ENCODE measurements around the gene SLC20A1. TPM values are rescaled to one million over a fixed set of nuclear protein-coding genes. Genes with fewer than 3 reads are reported as not detected.

SLC20A1 gene, protein sequence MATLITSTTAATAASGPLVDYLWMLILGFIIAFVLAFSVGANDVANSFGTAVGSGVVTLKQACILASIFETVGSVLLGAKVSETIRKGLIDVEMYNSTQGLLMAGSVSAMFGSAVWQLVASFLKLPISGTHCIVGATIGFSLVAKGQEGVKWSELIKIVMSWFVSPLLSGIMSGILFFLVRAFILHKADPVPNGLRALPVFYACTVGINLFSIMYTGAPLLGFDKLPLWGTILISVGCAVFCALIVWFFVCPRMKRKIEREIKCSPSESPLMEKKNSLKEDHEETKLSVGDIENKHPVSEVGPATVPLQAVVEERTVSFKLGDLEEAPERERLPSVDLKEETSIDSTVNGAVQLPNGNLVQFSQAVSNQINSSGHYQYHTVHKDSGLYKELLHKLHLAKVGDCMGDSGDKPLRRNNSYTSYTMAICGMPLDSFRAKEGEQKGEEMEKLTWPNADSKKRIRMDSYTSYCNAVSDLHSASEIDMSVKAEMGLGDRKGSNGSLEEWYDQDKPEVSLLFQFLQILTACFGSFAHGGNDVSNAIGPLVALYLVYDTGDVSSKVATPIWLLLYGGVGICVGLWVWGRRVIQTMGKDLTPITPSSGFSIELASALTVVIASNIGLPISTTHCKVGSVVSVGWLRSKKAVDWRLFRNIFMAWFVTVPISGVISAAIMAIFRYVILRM
- 141 to 164 TPM (median 145 TPM) in 5 replicates for total RNA-seq (2022; extraction: Qiagen RNA extraction)

DNA sequence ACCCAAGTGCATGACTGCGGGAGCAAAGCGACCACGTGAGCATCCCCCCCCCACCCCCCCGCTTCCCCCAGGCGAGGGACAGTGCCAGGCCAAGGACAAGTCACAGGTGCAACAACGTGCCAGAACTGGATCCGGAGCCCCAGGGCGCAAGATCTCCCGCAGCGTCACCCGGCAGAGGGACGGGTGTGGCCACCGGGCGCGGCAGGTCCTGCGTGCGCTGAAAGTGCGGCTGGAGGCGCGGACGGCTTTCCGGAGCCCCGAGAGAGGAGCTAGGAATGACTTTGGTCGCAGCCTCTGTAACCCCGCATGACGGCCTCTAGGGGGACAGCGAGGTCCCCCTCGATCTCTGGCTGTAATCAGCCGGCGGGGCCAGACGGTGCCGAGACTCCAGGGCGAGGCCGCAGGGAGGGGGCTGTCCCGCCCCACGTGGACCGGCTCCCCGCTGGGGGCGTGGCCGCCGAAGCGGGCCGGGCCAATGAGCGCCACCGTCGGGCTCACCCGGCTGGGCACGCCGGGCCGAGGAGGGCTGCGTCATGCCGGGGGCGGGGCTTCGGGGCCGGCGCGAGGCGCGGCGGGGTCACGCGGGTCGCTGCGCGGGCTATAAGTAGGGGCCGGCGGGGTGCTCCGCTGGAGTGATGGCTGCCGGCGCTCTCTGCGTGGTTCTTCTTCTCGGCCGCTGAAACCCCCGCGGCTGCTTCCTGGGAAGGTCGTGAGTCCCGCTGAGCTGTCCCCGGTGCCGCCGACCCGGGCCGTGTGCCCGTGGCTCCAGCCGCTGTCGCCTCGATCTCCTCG, at the start of gene SLC20A1:
Gene SLC20A1, plus strand, starts transcription at position 630 of the 792 bp plus-strand sequence. CDS start 890 bp downstream, outside the sequence.

Other genes with a start within 250 kb of the SLC20A1 start
- gene RGPD8, start 212.3 kb upstream of the SLC20A1 start, total RNA-seq (2022; extraction: Qiagen RNA extraction), result 2.2 to 3.8 TPM (median 2.6 TPM) in 5 replicates
- gene TTL, start 163.8 kb upstream of the SLC20A1 start, total RNA-seq (2022; extraction: Qiagen RNA extraction), result 34.3 to 39.5 TPM (median 35.1 TPM) in 5 replicates
- gene POLR1B, start 103.5 kb upstream of the SLC20A1 start, total RNA-seq (2022; extraction: Qiagen RNA extraction), result 21.5 to 25.6 TPM (median 21.8 TPM) in 5 replicates
- gene CHCHD5, start 61.3 kb upstream of the SLC20A1 start, total RNA-seq (2022; extraction: Qiagen RNA extraction), result 62.2 to 72.2 TPM (median 65.5 TPM) in 5 replicates
- 0.06 to 0.94 TPM in 2 of 5 replicates, not detected in the others for gene NT5DC4, start 75.1 kb downstream of the SLC20A1 start, total RNA-seq (2022; extraction: Qiagen RNA extraction)
- gene CKAP2L, start 118.7 kb downstream of the SLC20A1 start, total RNA-seq (2022; extraction: Qiagen RNA extraction), result 11.8 to 19.1 TPM (median 13.9 TPM) in 5 replicates
- gene IL1A, start 138.6 kb downstream of the SLC20A1 start, total RNA-seq (2022; extraction: Qiagen RNA extraction), result 0.14 to 0.31 TPM (median 0.24 TPM) in 5 replicates
- gene IL1B, start 190.8 kb downstream of the SLC20A1 start, total RNA-seq (2022; extraction: Qiagen RNA extraction), result 0.07 to 0.21 TPM (median 0.14 TPM) in 5 replicates